ENCODE measurements around the gene SEPTIN1.

The SEPTIN1 gene, protein sequence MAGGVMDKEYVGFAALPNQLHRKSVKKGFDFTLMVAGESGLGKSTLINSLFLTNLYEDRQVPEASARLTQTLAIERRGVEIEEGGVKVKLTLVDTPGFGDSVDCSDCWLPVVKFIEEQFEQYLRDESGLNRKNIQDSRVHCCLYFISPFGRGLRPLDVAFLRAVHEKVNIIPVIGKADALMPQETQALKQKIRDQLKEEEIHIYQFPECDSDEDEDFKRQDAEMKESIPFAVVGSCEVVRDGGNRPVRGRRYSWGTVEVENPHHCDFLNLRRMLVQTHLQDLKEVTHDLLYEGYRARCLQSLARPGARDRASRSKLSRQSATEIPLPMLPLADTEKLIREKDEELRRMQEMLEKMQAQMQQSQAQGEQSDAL

GRCh38 chr16:30382111-30382881, at the start of gene SEPTIN1:
TSS of gene SEPTIN1 (minus strand) at chr16:30382561. CDS start at chr16:30382542, 19 bp downstream.
- no peak for TF ChIP-seq CTCF (conservative IDR thresholded peaks at IDR 0.05)
- TF ChIP-seq ZFX (IDR thresholded peaks at IDR 0.05): no peak
- H3K27ac ChIP-seq: no peak within 1 kb of the TSS

DNA sequence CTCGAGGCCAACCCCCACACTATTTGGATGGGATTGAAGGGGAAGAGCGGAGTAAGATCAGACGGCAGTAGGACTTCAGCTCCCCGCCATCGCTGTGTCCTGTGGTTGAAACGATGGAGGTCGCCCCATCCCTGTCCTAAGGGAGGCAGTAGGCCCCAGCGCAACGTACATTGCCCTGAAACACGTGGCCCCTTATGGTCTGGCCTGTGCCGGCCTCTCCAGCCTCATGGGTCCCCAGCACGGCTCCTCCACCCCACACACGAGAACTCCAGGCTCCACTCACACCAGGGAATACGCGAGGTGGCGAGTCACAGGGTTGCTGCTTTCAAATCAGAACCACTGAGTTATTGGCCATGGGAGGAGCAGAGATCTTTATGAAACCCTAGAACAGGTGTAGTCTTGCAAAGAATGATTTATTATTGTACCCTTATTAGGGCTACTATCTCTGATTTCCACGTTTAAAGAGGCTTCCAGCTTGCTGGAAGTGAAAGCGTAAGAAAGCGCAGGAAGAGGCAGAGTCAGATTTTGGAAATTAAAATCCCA, 48.1 kb upstream of the SEPTIN1 start:
- TF ChIP-seq ZFX (IDR thresholded peaks at IDR 0.05) (peak; percentile 63; the same call in 1 of the 2 replicates), CTCF (conservative IDR thresholded peaks at IDR 0.05) (peak; percentile 37)
- peak overlapping the region; percentile 85 for H3K27ac ChIP-seq

GRCh38 chr16:30429678-30430427, 47.5 kb upstream of the SEPTIN1 start, which contains the start of gene DCTPP1:
TSS of gene DCTPP1 (minus strand) at chr16:30430030. CDS start at chr16:30429980, 50 bp downstream.
- peak; percentile 95 for TF ChIP-seq CTCF (conservative IDR thresholded peaks at IDR 0.05)
- TF ChIP-seq ZFX (IDR thresholded peaks at IDR 0.05): no peak
- H3K27ac ChIP-seq: peak within 1 kb of the TSS; percentile 85

GRCh38 chr16:30429418-30429677, 47.0 kb upstream of the SEPTIN1 start:
- TF ChIP-seq ZFX (IDR thresholded peaks at IDR 0.05) (no peak), CTCF (conservative IDR thresholded peaks at IDR 0.05) (no peak)
- H3K27ac ChIP-seq: peak overlapping the region; percentile 85

DNA sequence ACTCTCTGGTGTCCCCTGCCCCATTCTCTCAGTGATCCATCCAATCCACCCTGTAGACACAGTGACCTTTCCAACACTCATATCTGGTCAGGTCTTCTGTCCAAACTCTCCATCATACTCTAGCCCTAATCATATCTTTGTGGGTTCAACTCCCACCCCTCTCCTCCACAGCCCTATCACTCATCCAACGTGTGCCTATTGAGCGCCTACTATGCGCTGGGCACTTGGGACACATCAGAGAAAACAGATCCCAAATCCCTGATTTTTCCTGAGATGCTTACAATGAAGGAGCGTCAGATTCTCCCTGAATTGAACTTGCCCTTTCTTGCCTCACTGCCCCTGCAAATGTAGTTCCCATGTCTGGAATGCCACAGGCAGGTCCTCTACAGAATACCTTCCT, 45.7 kb upstream of the SEPTIN1 start:
- TF ChIP-seq CTCF (conservative IDR thresholded peaks at IDR 0.05) (no peak), ZFX (IDR thresholded peaks at IDR 0.05) (no peak)
- peak overlapping the region; percentile 85 for H3K27ac ChIP-seq

GRCh38 chr16:30421010-30421409, 38.6 kb upstream of the SEPTIN1 start:
- TF ChIP-seq ZFX (IDR thresholded peaks at IDR 0.05) (no peak), CTCF (conservative IDR thresholded peaks at IDR 0.05) (no peak)
- no peak overlapping the region for H3K27ac ChIP-seq

Data from C4-2B (cell line).